ENCODE measurements around the gene OR52E2.

GRCh38 chr11:5102246-5102645 lies 42.8 kb upstream of the OR52E2 start:
- TF ChIP-seq CTCF (IDR thresholded peaks at IDR 0.05; ENCODE audit: low read depth, low read length) (no peak), MYC (IDR thresholded peaks at IDR 0.05; ENCODE audit: low read depth, low read length) (no peak), POLR2A (IDR thresholded peaks at IDR 0.05; ENCODE audit: extremely low read depth, insufficient read length) (no peak), MAX (IDR thresholded peaks at IDR 0.05; ENCODE audit: low read depth, low read length) (no peak)

All from NB4 (cell line).